ENCODE data around the gene CD300LB.
A peak's percentile ranks its signal among the peaks of the same experiment; 100 is the strongest.
"Not testable (repeated sequence)": the region's sequence is repeated elsewhere in the genome, so short reads cannot be mapped to it uniquely, and the experiment has no call there.

Gene CD300LB

DNA sequence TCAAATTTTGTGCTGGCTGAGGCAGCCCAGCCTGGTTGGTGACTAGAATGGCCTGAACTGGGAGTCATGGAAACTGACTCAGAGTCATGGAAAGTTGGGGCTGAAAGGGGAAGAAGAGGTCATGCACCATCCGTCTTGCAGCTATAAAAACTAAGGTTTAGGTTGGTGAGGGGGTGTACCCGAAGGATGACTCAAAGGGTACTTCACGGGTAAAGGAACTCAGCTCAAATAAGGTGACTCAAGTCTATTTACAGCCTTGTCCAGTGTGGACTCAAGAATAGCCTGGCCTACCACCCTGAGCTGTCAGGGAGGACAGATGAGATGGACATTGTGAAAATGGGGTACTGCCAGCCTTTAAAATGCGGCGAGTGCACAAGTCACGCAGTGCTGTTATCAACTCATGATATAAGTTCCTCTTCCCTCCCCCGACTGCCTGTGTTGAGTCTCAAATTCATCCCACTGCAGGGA is 18.6 kb downstream of the CD300LB start:
- H3K4me3 ChIP-seq, result no peak overlapping the region
- no peak overlapping the region for H3K27ac ChIP-seq

DNA sequence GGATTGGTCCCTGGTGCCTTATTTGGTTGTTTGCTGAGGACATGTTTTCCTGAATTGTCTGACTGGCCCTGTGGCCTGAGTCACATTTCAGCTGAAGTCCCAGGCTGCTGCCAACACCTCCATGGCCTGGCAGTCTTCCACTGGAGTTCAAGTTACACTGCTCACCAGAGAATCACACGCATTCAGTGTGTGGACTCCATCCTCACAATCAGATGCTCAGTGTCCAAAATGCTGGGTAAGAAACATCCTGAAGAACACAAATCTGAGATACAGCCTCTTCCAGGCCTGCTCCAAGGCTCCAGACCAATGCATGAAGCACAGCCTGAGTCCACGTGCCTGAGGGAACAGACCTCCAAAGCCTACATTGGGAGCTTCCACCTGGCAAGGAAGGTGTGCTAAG is 19.2 kb downstream of the CD300LB start:
- Histone ChIP-seq H3K4me3 (no peak overlapping the region), H3K27ac (peak overlapping the region in 1 of 21 experiments; percentile 33)

GRCh38 chr17:74508156-74508555 is 23.1 kb downstream of the CD300LB start:
- no peak overlapping the region for H3K4me3 ChIP-seq
- H3K27ac ChIP-seq, result no peak overlapping the region

GRCh38 chr17:74503949-74504348 is 27.3 kb downstream of the CD300LB start:
- not testable (repeated sequence) for H3K4me3 ChIP-seq, H3K27ac ChIP-seq

DNA sequence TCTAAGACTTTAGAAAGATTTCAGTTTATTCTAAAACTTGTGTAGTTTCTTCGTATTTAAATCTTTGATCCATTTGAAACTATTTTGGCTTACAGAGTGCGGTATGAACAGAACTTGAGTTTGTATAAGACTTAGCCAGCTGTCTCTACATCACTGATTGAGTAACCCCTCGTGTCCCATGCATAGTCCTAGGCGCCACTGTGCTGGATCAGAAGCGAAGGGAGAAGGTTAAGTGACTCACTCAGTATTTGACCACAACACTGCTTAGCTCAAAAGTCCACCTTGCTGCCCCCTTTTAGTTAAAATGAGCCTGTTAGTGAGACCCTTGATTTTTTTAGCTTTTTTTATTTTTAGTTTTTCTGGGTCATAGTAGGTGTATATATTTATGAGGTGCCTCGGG is 28.4 kb downstream of the CD300LB start:
- H3K4me3 ChIP-seq, result no peak overlapping the region
- H3K27ac ChIP-seq, result no peak overlapping the region

GRCh38 chr17:74499992-74500391 is 31.3 kb downstream of the CD300LB start:
- H3K27ac ChIP-seq, result no peak overlapping the region
- no peak overlapping the region for H3K4me3 ChIP-seq

- H3K4me3 ChIP-seq, result no peak overlapping the region
- no peak overlapping the region for H3K27ac ChIP-seq
Observed at GRCh38 chr17:74497471-74497870, 33.8 kb downstream of the CD300LB start.

DNA sequence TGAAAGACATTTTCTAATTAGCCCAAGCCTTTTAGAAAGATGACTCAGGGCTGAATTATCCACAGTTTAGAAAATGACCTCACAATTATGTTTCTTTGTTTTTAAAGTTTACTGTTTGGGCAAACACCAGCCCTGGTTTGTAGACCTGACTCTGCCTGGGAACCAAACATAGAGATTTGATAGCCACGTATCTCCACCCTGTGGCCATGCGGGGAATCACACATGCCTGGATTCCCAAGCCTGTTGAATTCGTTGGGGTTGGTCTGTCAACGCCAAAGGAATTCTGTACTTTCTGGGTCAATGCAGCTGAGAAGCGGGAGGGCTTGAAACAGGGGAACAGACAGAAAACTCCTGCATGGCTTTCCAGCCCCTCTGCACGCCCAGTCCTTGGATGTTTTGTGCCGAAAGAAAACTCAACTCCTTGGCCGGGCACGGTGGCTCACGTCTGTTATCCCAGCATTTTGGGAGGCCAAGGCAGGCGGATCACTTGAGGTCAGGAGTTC is 37.9 kb downstream of the CD300LB start:
- no peak overlapping the region for H3K4me3 ChIP-seq
- no peak overlapping the region for H3K27ac ChIP-seq

DNA sequence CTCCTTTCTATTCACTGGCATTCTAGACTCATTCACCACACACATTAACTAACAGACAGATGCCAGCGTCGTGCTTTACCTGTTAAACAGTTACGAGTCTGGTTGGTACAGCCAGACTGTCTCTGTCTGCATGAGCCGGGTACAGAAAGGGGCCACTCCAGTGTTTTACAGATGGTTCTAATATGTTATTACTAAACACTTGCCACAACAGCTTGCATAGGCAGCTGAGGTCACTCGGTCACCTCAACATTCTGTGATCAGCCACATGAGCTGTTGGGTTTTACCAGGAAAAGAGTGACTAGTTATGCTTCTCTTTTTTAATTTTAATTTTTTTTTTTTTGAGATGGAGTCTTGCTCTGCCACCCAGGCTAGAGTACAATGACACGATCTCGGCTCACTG is 39.6 kb downstream of the CD300LB start:
- no peak overlapping the region for H3K27ac ChIP-seq
- H3K4me3 ChIP-seq, result no peak overlapping the region

- Histone ChIP-seq H3K4me3 (no peak overlapping the region), H3K27ac (no peak overlapping the region)
Observed at GRCh38 chr17:74490716-74491115, 40.6 kb downstream of the CD300LB start.

GRCh38 chr17:74488276-74488675 is 43.0 kb downstream of the CD300LB start:
- not testable (repeated sequence) for H3K27ac ChIP-seq, H3K4me3 ChIP-seq

DNA sequence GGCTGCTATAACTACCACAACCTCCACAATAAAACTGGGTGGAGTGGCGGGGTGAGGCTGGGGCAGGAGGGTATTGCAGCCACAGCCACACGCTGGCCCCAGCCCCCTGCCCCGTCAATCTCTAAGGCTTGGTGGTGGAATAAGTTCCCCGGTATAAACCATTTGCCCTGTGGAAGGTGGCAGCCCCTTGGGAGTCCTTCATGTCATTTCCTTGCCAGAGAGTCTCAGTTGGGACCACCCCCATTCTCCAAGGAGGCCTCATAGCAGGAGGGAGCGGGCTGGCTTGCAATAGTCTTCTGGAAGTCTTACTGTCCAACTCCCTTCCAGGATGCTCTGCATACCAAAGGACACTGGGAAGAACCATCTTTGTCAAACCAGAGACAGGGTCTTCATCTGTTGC is 45.4 kb downstream of the CD300LB start:
- no peak overlapping the region for H3K4me3 ChIP-seq
- H3K27ac ChIP-seq, result no peak overlapping the region

GRCh38 chr17:74485022-74485743 is 46.1 kb downstream of the CD300LB start:
- no peak overlapping the region for H3K27ac ChIP-seq
- H3K4me3 ChIP-seq, result no peak overlapping the region

DNA sequence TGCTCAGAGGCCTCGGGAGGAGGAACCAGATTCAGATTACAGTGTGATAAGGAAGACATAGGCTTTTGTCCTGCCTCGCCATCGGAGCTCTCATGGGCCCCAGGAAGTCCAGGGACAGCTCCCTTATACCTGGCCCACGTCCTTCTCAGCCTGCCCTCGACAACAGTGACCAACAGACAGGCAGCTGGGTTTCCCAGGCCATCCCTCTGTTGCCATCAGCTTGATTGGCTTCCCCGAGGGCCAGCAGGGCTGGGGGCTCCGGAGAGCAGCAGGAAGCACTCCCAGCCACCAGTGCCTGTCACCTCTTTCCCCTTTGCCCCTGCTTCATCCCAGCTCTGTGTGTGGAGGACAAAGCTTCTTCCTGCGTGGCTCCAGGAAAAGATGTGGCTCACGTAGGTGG is 47.2 kb downstream of the CD300LB start:
- H3K27ac ChIP-seq, result no peak overlapping the region
- no peak overlapping the region for H3K4me3 ChIP-seq

DNA sequence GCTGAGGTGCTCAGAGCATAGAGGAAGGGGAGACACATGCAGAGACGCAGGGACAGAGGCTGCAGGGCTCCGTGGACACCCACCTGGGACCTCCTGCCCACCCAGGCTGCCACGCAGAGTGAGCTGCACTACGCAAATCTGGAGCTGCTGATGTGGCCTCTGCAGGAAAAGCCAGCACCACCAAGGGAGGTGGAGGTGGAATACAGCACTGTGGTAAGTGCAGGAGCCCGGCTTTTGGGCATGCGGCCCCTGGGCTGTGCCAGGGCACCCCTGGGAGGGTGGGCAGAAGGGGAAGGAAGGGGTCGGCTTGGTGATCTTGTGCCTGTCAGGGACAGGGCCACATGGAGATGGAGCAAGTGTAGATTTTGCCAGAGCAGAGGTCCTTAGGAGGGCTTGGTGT is 49.7 kb downstream of the CD300LB start:
- Histone ChIP-seq H3K27ac (no peak overlapping the region), H3K4me3 (no peak overlapping the region)

GRCh38 chr17:74480290-74480689 is 51.0 kb downstream of the CD300LB start:
- Histone ChIP-seq H3K27ac (no peak overlapping the region), H3K4me3 (no peak overlapping the region)

DNA sequence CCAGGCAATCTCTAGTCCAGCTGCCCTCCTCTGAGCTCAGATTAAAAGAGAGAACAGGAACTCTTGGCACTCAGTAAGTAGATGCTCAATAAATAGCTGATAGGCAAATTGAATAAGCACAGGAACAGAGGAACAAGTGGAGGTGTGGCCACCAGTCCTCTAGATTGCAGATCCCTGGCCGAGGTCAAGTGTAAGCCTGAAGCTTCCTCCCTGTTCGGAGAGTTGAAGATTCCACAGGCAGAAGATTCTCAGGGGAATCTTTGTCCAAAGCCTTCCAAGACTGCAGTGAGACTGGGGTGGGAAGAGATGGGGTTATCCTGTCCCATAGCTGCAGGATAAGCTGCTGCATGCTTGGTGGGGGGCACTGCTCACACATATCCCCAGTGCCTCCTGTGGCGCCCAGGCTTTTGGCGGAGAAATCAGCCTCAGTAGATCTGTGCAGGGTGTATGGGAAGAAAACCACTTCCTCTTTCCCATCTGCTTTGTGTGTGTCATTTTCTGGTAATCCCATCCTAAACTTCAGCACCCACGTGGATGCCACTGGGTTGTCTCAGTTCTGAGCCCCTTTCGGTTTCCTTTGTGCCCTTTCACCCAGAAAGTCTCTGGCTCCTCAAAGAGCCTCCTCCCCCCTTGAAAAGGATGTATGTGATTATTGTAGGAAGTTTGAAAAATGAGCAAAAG is 52.7 kb downstream of the CD300LB start:
- Histone ChIP-seq H3K27ac (peak overlapping the region in 6 of 21 experiments; percentile 2 to 80 (median 44)), H3K4me3 (no peak overlapping the region)

DNA sequence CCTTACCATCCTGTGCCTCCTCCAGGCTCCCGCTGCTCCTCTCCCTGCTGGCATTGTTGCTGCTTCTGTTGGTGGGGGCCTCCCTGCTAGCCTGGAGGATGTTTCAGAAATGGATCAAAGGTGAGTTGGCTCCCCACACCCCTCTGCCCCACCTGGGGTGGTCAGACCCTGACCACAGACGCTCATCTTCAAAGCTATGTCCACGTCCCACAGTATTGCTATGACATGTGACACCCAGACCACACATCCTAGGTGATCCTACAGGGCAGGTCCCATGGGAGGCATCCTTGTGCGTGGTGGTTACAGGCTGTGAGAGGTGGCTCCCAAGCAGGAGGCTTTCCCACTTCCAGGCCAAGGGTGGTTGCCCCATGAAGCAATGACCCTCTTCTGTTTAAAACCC is 53.9 kb downstream of the CD300LB start:
- Histone ChIP-seq H3K4me3 (no peak overlapping the region), H3K27ac (peak overlapping the region in 1 of 21 experiments; percentile 80)

- H3K4me3 ChIP-seq, result no peak overlapping the region
- H3K27ac ChIP-seq, result no peak overlapping the region
Observed at GRCh38 chr17:74475189-74475588, 56.1 kb downstream of the CD300LB start.

DNA sequence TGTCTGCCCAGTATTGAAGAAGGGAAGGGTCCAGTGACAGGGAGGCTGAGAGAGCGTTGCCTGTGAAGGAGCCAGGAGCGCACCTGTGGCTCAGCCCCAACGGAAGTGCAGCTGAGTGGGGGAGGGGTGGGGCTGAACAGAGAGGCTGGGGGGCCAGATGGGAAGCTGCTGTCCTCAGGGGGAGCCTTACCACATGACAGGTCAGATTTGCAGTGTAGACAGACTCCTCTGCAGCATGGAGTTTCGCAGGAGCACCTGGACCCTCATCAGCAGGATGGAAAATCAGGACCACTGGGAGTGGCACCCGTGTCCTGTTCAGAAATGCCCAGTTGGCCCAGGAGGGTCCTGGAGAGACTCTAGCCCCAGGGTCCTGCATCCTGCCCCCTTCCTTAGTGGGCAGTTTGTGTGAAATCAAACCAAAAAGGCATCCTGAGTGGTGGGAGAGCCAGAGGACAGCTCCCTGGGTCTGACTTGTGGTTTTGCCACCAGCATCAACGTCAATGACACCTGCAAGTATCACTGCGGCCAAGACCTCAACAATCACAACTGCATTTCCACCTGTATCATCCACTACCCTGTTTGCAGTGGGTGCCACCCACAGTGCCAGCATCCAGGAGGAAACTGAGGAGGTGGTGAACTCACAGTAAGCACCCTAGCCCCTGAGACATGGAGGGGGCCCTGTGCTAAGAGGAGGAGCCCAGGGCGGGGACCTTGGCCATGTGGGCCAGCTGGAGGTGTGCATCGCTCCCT is 57.1 kb downstream of the CD300LB start:
- peak overlapping the region in 2 of 21 experiments; percentile 44 to 75 for H3K27ac ChIP-seq
- no peak overlapping the region for H3K4me3 ChIP-seq

GRCh38 chr17:74473294-74473693 is 58.0 kb downstream of the CD300LB start:
- no peak overlapping the region for H3K4me3 ChIP-seq
- H3K27ac ChIP-seq, result peak overlapping the region in 1 of 21 experiments; percentile 75
